Ishikawa (cell line): ENCODE data around the gene APPL1.

Experiments
- CEBPB ChIP-seq: IDR thresholded peaks from 2 replicates; pipeline ENCODE4 v1.6.1; 2012
- CREB1 ChIP-seq: IDR thresholded peaks from 2 replicates; pipeline ENCODE4 v1.6.1; 2012; ENCODE audit warnings: low read depth
- EGR1 ChIP-seq: IDR thresholded peaks from 2 replicates; pipeline ENCODE4 v1.6.1; 2012
- MAX ChIP-seq: IDR thresholded peaks from 2 replicates; pipeline ENCODE4 v1.6.1; 2012
- RAD21 ChIP-seq: IDR thresholded peaks from 2 replicates; pipeline ENCODE4 v1.6.1; 2012; ENCODE audit warnings: low read depth
- TAF1 ChIP-seq: IDR thresholded peaks from 2 replicates; pipeline ENCODE4 v1.6.1; 2012; ENCODE audit warnings: low read depth, mild to moderate bottlenecking
- TCF12 ChIP-seq: IDR thresholded peaks from 2 replicates; pipeline ENCODE4 v1.6.1; 2012; ENCODE audit warnings: low read depth
- TEAD4 ChIP-seq: IDR thresholded peaks from 2 replicates; pipeline ENCODE4 v1.6.1; 2012
- YY1 ChIP-seq: IDR thresholded peaks from 2 replicates; pipeline ENCODE4 v1.6.1; 2012; ENCODE audit warnings: low read depth
- TF ChIP-seq, protein P1 (sequence below): IDR thresholded peaks from 2 replicates; pipeline ENCODE4 v1.6.1; 2012

The APPL1 gene

DNA sequence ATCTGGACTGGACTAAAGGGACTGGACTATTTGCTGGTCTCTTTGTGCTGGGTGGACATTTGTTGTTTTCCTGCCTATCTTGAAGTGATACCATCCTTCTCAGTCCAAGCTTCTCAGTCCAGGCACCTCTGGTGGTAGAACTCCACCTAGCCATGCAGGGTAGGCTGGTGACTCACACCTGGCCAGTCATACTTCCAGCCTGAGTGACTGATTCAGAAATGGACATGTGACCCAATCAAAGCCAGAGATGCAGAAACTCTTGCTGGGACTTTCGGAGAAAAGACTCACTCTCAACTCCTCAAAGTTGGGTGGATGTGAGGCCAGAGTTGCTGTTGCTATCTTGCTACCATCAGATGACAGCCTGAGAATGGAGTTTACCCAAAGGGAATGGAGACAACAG lies 70.5 kb downstream of the APPL1 start:
- TF ChIP-seq CEBPB, result no peak
- TF ChIP-seq, protein P1, sequence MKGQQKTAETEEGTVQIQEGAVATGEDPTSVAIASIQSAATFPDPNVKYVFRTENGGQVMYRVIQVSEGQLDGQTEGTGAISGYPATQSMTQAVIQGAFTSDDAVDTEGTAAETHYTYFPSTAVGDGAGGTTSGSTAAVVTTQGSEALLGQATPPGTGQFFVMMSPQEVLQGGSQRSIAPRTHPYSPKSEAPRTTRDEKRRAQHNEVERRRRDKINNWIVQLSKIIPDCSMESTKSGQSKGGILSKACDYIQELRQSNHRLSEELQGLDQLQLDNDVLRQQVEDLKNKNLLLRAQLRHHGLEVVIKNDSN, result peak; percentile 84

GRCh38 chr3:57309769-57310360 lies 82.3 kb downstream of the APPL1 start:
- TF ChIP-seq TEAD4, result no peak
- TF ChIP-seq TCF12, result no peak
- TF ChIP-seq TAF1, result no peak
- TF ChIP-seq, protein P1, result no peak
- no peak for TF ChIP-seq EGR1
- TF ChIP-seq CEBPB, result no peak
- no peak for TF ChIP-seq RAD21

- TF ChIP-seq YY1 (no peak), TEAD4 (no peak), CREB1 (no peak), MAX (no peak), TAF1 (no peak)
Observed at GRCh38 chr3:57314204-57314603, 86.7 kb downstream of the APPL1 start.
